ENCODE results near the gene KIF16B. TPM values are rescaled to one million over a fixed set of nuclear protein-coding genes. Genes with fewer than 3 reads are reported as not detected.

Gene KIF16B
- total and polyA plus RNA-seq, 2 experiments from 2014 or later, result 6.5 to 11.1 TPM

DNA sequence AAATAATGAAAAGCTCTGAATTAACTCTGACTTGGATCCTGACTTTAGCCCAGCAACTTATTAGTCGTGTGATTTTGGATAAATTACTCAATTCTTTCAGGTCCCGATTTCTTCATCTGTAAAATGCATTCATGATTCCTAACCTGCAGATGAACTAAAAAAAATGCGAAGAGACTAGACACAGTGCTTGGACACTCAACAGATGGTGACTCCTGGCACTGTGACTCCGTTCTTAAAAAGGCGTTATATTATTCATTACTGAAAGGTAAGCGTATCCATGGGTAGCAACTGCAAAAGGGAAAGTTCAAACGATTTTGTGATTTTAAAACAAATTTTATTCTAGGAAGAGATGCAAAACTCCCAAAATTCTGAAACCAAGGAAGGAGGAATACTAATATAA is 226.3 kb downstream of the KIF16B start (continued):
- TF ChIP-seq, protein P1, sequence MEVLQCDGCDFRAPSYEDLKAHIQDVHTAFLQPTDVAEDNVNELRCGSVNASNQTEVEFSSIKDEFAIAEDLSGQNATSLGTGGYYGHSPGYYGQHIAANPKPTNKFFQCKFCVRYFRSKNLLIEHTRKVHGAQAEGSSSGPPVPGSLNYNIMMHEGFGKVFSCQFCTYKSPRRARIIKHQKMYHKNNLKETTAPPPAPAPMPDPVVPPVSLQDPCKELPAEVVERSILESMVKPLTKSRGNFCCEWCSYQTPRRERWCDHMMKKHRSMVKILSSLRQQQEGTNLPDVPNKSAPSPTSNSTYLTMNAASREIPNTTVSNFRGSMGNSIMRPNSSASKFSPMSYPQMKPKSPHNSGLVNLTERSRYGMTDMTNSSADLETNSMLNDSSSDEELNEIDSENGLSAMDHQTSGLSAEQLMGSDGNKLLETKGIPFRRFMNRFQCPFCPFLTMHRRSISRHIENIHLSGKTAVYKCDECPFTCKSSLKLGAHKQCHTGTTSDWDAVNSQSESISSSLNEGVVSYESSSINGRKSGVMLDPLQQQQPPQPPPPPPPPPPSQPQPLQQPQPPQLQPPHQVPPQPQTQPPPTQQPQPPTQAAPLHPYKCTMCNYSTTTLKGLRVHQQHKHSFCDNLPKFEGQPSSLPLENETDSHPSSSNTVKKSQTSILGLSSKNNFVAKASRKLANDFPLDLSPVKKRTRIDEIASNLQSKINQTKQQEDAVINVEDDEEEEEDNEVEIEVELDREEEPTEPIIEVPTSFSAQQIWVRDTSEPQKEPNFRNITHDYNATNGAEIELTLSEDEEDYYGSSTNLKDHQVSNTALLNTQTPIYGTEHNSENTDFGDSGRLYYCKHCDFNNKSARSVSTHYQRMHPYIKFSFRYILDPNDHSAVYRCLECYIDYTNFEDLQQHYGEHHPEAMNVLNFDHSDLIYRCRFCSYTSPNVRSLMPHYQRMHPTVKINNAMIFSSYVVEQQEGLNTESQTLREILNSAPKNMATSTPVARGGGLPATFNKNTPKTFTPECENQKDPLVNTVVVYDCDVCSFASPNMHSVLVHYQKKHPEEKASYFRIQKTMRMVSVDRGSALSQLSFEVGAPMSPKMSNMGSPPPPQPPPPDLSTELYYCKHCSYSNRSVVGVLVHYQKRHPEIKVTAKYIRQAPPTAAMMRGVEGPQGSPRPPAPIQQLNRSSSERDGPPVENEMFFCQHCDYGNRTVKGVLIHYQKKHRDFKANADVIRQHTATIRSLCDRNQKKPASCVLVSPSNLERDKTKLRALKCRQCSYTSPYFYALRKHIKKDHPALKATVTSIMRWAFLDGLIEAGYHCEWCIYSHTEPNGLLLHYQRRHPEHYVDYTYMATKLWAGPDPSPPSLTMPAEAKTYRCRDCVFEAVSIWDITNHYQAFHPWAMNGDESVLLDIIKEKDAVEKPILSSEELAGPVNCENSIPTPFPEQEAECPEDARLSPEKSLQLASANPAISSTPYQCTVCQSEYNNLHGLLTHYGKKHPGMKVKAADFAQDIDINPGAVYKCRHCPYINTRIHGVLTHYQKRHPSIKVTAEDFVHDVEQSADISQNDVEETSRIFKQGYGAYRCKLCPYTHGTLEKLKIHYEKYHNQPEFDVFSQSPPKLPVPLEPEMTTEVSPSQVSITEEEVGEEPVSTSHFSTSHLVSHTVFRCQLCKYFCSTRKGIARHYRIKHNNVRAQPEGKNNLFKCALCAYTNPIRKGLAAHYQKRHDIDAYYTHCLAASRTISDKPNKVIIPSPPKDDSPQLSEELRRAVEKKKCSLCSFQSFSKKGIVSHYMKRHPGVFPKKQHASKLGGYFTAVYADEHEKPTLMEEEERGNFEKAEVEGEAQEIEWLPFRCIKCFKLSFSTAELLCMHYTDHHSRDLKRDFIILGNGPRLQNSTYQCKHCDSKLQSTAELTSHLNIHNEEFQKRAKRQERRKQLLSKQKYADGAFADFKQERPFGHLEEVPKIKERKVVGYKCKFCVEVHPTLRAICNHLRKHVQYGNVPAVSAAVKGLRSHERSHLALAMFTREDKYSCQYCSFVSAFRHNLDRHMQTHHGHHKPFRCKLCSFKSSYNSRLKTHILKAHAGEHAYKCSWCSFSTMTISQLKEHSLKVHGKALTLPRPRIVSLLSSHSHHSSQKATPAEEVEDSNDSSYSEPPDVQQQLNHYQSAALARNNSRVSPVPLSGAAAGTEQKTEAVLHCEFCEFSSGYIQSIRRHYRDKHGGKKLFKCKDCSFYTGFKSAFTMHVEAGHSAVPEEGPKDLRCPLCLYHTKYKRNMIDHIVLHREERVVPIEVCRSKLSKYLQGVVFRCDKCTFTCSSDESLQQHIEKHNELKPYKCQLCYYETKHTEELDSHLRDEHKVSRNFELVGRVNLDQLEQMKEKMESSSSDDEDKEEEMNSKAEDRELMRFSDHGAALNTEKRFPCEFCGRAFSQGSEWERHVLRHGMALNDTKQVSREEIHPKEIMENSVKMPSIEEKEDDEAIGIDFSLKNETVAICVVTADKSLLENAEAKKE (CRISPR knock-in tag; IDR thresholded peaks at IDR 0.05), result no peak

DNA sequence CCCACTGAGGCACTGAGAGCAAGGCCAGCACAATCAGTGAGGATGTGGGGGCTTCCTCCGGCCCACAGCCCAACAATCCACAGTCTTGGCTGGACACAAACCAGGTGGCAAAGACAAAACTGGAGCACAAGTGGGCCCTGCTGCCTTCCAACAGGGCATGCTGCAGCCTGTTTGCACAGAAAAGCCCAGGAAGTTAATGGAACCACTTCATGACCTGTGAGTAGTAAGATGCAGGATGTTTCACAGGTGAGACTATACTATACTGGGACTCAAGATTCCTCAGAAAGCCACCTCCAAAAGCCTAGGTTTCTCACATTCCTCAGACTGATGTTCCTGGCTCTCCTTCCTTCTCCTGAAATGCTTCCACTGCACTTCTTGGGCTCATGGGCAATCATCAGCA is 235.5 kb downstream of the KIF16B start:
- Histone ChIP-seq H3K4me2 (no peak overlapping the region), H3K27ac (ENCODE audit: low read depth) (no peak overlapping the region), H3K4me3 (no peak overlapping the region), H2AFZ (no peak overlapping the region), H3K9me2 (ENCODE audit: insufficient read depth) (0 out of 2 replicates have a peak, but pooled peaks cover 22% of the 10 kb centered on the region), H4K20me1 (replicated peaks; ENCODE audit: insufficient read depth) (0 out of 2 replicates have a peak, but pooled peaks cover 3% of the 10 kb centered on the region), H3K79me2 (replicated peaks; ENCODE audit: insufficient read depth) (no peaks in the 10 kb centered on the region), H3K27me3 (ENCODE audit: insufficient read depth) (no peaks in the 10 kb centered on the region), H3K4me1 (ENCODE audit: insufficient read depth) (no peaks in the 10 kb centered on the region), H3F3A (replicated peaks; ENCODE audit: low read depth) (no peaks in the 10 kb centered on the region), H3K36me3 (ENCODE audit: insufficient read depth) (0 out of 2 replicates have a peak, but pooled peaks cover 3% of the 10 kb centered on the region)
- H3K27ac Mint-ChIP-seq, result no peak overlapping the region
- H3K36me3 Mint-ChIP-seq (ENCODE audit: low read depth), result peaks cover 18% of the 10 kb centered on the region; the same call in 2 of the 3 replicates
- DNase-seq (ENCODE audit: low spot score), result no peak
- H3K4me1 Mint-ChIP-seq, result no peaks in the 10 kb centered on the region
- no peak for ATAC-seq
- 0 out of 3 replicates have a peak, but pooled peaks cover 3% of the 10 kb centered on the region for H3K9me3 Mint-ChIP-seq
- peaks cover 2% of the 10 kb centered on the region for H3K27me3 Mint-ChIP-seq (ENCODE audit: insufficient read depth, low read depth, poor library complexity)
- no peak overlapping the region for H3K4me3 Mint-ChIP-seq
- no peak for TF ChIP-seq CREB1 (CRISPR knock-in tag; IDR thresholded peaks at IDR 0.05; ENCODE audit: low read depth)
- TF ChIP-seq NANOG (IDR thresholded peaks at IDR 0.05; ENCODE audit: borderline replicate concordance), result no peak
- TF ChIP-seq EZH2 (IDR thresholded peaks at IDR 0.05; ENCODE audit: low read depth, unreplicated experiment), result no peak
- no peak for TF ChIP-seq JUNB (IDR thresholded peaks at IDR 0.05; ENCODE audit: unreplicated experiment)
- TF ChIP-seq, protein P2, sequence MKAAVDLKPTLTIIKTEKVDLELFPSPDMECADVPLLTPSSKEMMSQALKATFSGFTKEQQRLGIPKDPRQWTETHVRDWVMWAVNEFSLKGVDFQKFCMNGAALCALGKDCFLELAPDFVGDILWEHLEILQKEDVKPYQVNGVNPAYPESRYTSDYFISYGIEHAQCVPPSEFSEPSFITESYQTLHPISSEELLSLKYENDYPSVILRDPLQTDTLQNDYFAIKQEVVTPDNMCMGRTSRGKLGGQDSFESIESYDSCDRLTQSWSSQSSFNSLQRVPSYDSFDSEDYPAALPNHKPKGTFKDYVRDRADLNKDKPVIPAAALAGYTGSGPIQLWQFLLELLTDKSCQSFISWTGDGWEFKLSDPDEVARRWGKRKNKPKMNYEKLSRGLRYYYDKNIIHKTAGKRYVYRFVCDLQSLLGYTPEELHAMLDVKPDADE (IDR thresholded peaks at IDR 0.05), result no peak
- no peak for TF ChIP-seq STAT1 (IDR thresholded peaks at IDR 0.05; ENCODE audit: unreplicated experiment)
- TF ChIP-seq ZNF331 (CRISPR knock-in tag; IDR thresholded peaks at IDR 0.05; ENCODE audit: low read depth), result no peak
- no peak for TF ChIP-seq ZNF114 (CRISPR knock-in tag; IDR thresholded peaks at IDR 0.05)
- TF ChIP-seq, protein P1 (CRISPR knock-in tag; IDR thresholded peaks at IDR 0.05), result no peak

All from GM23338 (cell line).